Loucy (cell line): Measurements from ENCODE around the gene TEPSIN.

ENCODE experiments used
- EZH2phosphoT487 ChIP-seq: fragments of 200-600 bp; IDR thresholded peaks from 2 replicates; pipeline ENCODE4 v1.6.1; 2018; ENCODE audit warnings: antibody characterized with exemption, mild to moderate bottlenecking, moderate library complexity, borderline replicate concordance
- TF ChIP-seq, protein P1 (sequence below): fragments of 200-600 bp; sonication (generic); conservative IDR thresholded peaks from 2 replicates; pipeline ENCODE4 v1.5.1; 2014; ENCODE audit warnings: mild to moderate bottlenecking, antibody characterized with exemption, low read length

- TF ChIP-seq, protein P1, sequence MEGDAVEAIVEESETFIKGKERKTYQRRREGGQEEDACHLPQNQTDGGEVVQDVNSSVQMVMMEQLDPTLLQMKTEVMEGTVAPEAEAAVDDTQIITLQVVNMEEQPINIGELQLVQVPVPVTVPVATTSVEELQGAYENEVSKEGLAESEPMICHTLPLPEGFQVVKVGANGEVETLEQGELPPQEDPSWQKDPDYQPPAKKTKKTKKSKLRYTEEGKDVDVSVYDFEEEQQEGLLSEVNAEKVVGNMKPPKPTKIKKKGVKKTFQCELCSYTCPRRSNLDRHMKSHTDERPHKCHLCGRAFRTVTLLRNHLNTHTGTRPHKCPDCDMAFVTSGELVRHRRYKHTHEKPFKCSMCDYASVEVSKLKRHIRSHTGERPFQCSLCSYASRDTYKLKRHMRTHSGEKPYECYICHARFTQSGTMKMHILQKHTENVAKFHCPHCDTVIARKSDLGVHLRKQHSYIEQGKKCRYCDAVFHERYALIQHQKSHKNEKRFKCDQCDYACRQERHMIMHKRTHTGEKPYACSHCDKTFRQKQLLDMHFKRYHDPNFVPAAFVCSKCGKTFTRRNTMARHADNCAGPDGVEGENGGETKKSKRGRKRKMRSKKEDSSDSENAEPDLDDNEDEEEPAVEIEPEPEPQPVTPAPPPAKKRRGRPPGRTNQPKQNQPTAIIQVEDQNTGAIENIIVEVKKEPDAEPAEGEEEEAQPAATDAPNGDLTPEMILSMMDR, result no peak
- TF ChIP-seq EZH2phosphoT487, result no peak
These were observed 45.8 kb downstream of the TEPSIN start for GRCh38 chr17:81193051-81193410.
